Measurements from ENCODE around the gene FAM120A.
A peak's percentile ranks its signal among the peaks of the same experiment; 100 is the strongest.

Gene FAM120A

GRCh38 chr9:93517331-93517730 lies 65.8 kb downstream of the FAM120A start:
- H3K27ac ChIP-seq: no peak overlapping the region
- H3K36me3 ChIP-seq (replicated peaks): peaks cover 7% of the 10 kb centered on the region
- no peak overlapping the region for H3K4me3 ChIP-seq (ENCODE audit: low read depth, low read length)
- no peak for TF ChIP-seq CTCF (IDR thresholded peaks at IDR 0.05; ENCODE audit: low read depth, low read length, missing control alignments)
- DNase-seq: no peak
- H3K27me3 ChIP-seq (replicated peaks): no peaks in the 10 kb centered on the region
- in situ Hi-C loops (cut with HindIII; ENCODE audit: low pct_ligation_motif_present, low sequenced_read_pairs): no loop called here

GRCh38 chr9:93520523-93520922 lies 69.0 kb downstream of the FAM120A start:
- Histone ChIP-seq H3K4me3 (ENCODE audit: low read depth, low read length) (no peak overlapping the region), H3K27ac (no peak overlapping the region), H3K36me3 (replicated peaks) (peaks cover 5% of the 10 kb centered on the region), H3K27me3 (replicated peaks) (no peaks in the 10 kb centered on the region)
- TF ChIP-seq CTCF (IDR thresholded peaks at IDR 0.05; ENCODE audit: low read depth, low read length, missing control alignments): peak; percentile 18
- no peak for DNase-seq
- in situ Hi-C loops (cut with HindIII; ENCODE audit: low pct_ligation_motif_present, low sequenced_read_pairs): no loop called here

GRCh38 chr9:93522736-93523135 lies 71.3 kb downstream of the FAM120A start:
- in situ Hi-C loops (cut with HindIII; ENCODE audit: low pct_ligation_motif_present, low sequenced_read_pairs): no loop called here
- Histone ChIP-seq H3K27ac (no peak overlapping the region), H3K4me3 (ENCODE audit: low read depth, low read length) (no peak overlapping the region), H3K36me3 (replicated peaks) (peaks cover 3% of the 10 kb centered on the region), H3K27me3 (replicated peaks) (no peaks in the 10 kb centered on the region)
- no peak for DNase-seq
- TF ChIP-seq CTCF (IDR thresholded peaks at IDR 0.05; ENCODE audit: low read depth, low read length, missing control alignments): no peak

GRCh38 chr9:93523518-93524144 lies 72.1 kb downstream of the FAM120A start:
- H3K36me3 ChIP-seq (replicated peaks): peaks cover 6% of the 10 kb centered on the region
- no peak for TF ChIP-seq CTCF (IDR thresholded peaks at IDR 0.05; ENCODE audit: low read depth, low read length, missing control alignments)
- no peaks in the 10 kb centered on the region for H3K27me3 ChIP-seq (replicated peaks)
- no peak overlapping the region for H3K4me3 ChIP-seq (ENCODE audit: low read depth, low read length)
- DNase-seq: no peak
- in situ Hi-C loops (cut with HindIII; ENCODE audit: low pct_ligation_motif_present, low sequenced_read_pairs): no loop called here
- H3K27ac ChIP-seq: no peak overlapping the region

GRCh38 chr9:93525476-93525875 lies 74.0 kb downstream of the FAM120A start:
- H3K27ac ChIP-seq: no peak overlapping the region
- peak; percentile 41 for DNase-seq
- in situ Hi-C loops (cut with HindIII; ENCODE audit: low pct_ligation_motif_present, low sequenced_read_pairs): no loop called here
- no peak for TF ChIP-seq CTCF (IDR thresholded peaks at IDR 0.05; ENCODE audit: low read depth, low read length, missing control alignments)
- peaks cover 12% of the 10 kb centered on the region for H3K36me3 ChIP-seq (replicated peaks)
- H3K27me3 ChIP-seq (replicated peaks): no peaks in the 10 kb centered on the region
- H3K4me3 ChIP-seq (ENCODE audit: low read depth, low read length): no peak overlapping the region

- Histone ChIP-seq H3K27me3 (replicated peaks) (no peaks in the 10 kb centered on the region), H3K36me3 (replicated peaks) (peaks cover 23% of the 10 kb centered on the region), H3K27ac (no peak overlapping the region), H3K4me3 (ENCODE audit: low read depth, low read length) (no peak overlapping the region)
- TF ChIP-seq CTCF (IDR thresholded peaks at IDR 0.05; ENCODE audit: low read depth, low read length, missing control alignments): peak; percentile 25
- no peak for DNase-seq
- in situ Hi-C loops (cut with HindIII; ENCODE audit: low pct_ligation_motif_present, low sequenced_read_pairs): no loop called here
Observed at GRCh38 chr9:93531374-93531773, 79.9 kb downstream of the FAM120A start.

All from brain microvascular endothelial cell (primary cell).